ENCODE results near the gene ATP5ME. TPM values are rescaled to one million over a fixed set of nuclear protein-coding genes. Genes with fewer than 3 reads are reported as not detected.

ATP5ME gene
- total RNA-seq, 1 experiment from 2014 or later = 425 TPM

DNA sequence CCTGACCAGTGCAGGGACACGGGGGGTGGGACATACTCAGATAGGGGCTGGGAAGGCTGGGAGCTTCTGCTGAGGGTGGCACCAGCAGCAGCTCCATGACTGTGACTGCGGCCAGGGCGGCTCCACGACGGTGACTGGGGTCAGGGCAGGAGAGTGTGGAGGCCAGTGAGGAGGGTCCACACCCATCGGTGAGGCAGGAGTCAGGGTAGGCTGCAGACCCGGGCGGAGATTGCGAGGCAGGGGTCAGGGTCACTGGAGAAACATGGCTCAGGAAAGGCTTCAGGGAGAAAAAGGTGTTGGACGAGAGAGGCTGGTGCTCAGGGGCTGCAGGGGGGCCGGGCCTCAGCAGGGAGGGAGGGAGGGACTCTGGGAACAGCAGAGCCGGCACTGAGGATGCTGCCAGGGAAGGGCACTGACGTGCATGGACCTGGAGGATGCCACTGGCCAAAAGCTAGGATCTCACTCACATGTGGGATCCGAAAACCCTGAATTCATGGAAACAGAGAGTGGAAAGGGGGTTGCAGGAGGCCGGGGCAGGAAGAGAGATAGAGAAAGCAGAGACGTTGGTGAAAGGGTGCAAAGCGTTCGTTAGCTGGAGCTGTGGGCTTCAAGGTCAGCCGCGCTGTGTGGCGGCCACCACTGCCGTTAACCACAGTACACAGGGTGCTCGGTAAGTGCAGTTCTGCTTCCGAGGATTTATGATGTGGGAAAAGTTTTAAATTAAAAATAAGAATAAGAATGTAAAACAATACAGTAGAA is 22.0 kb downstream of the ATP5ME start:
- no peak overlapping the region for H2BK20ac ChIP-seq (ENCODE audit: low read depth, low read length, poor library complexity, severe bottlenecking)
- no peak for DNase-seq
- no peak overlapping the region for H2AFZ ChIP-seq (ENCODE audit: low read length)
- no peak overlapping the region for H4K5ac ChIP-seq (ENCODE audit: insufficient read length, low read depth, low read length)
- H2BK12ac ChIP-seq (ENCODE audit: insufficient read length, low read depth, low read length) = no peak overlapping the region
- H3K79me1 ChIP-seq (ENCODE audit: insufficient read depth, low read depth, low read length, poor library complexity, severe bottlenecking) = no peaks in the 10 kb centered on the region
- no peak overlapping the region for H4K8ac ChIP-seq (replicated peaks; ENCODE audit: insufficient read length, low read depth, low read length)
- Mint-ChIP-seq H3K4me1 (peaks cover 5 to 25% of the 10 kb centered on the region in 2 experiments; a peak in 3 of 4 replicates), H3K27ac (no peak overlapping the region), H3K27me3 (ENCODE audit: low read depth) (no peaks in the 10 kb centered on the region; the same call in none of the 2 replicates), H3K9me3 (no peaks in the 10 kb centered on the region; a peak in 1 of 5 replicates), H3K4me3 (no peak overlapping the region), H3K36me3 (ENCODE audit: insufficient read depth in 1 of 3, low read depth in 3 of 3) (no peaks in the 10 kb centered on the region; a peak in 1 of 7 replicates)
- H3K4ac ChIP-seq (ENCODE audit: low read depth, low read length) = no peak overlapping the region
- TF ChIP-seq, protein P1, sequence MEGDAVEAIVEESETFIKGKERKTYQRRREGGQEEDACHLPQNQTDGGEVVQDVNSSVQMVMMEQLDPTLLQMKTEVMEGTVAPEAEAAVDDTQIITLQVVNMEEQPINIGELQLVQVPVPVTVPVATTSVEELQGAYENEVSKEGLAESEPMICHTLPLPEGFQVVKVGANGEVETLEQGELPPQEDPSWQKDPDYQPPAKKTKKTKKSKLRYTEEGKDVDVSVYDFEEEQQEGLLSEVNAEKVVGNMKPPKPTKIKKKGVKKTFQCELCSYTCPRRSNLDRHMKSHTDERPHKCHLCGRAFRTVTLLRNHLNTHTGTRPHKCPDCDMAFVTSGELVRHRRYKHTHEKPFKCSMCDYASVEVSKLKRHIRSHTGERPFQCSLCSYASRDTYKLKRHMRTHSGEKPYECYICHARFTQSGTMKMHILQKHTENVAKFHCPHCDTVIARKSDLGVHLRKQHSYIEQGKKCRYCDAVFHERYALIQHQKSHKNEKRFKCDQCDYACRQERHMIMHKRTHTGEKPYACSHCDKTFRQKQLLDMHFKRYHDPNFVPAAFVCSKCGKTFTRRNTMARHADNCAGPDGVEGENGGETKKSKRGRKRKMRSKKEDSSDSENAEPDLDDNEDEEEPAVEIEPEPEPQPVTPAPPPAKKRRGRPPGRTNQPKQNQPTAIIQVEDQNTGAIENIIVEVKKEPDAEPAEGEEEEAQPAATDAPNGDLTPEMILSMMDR (conservative IDR thresholded peaks at IDR 0.05) = no peak
- H3K23ac ChIP-seq (ENCODE audit: insufficient read length, low read depth, low read length) = no peak overlapping the region
- WGBS (ENCODE audit: extremely low coverage, insufficient read length, low lambda C conversion rate) = no CpG with 5 or more reads among the region's 24 CpGs
- H3K9ac ChIP-seq (ENCODE audit: extremely low read depth, insufficient read length, low read length) = no peak overlapping the region
- H2BK5ac ChIP-seq (ENCODE audit: insufficient read length, low read length) = no peak overlapping the region
- no peak overlapping the region for H2BK15ac ChIP-seq (ENCODE audit: low read depth, low read length)
- no peaks in the 10 kb centered on the region for H4K20me1 ChIP-seq (ENCODE audit: control insufficient read depth, insufficient read depth, insufficient read length)
- no peak overlapping the region for H3T11ph ChIP-seq (ENCODE audit: low read length)
- H3K27ac ChIP-seq (ENCODE audit: insufficient read length, low read depth, low read length) = no peak overlapping the region
- H3K4me1 ChIP-seq (ENCODE audit: insufficient read depth, low read length) = no peaks in the 10 kb centered on the region
- H3K14ac ChIP-seq (ENCODE audit: insufficient read depth, low read length) = no peak overlapping the region
- no peak overlapping the region for H4K91ac ChIP-seq (ENCODE audit: insufficient read length, low read depth, low read length)
- H3K4me2 ChIP-seq (ENCODE audit: insufficient read depth, insufficient read length, low read length) = no peak overlapping the region
- no peaks in the 10 kb centered on the region for H3K23me2 ChIP-seq (ENCODE audit: insufficient read length, low read depth, low read length, poor library complexity, severe bottlenecking)
- no peak overlapping the region for H2AK5ac ChIP-seq (ENCODE audit: insufficient read length, low read length)
- no peak overlapping the region for H3K56ac ChIP-seq (ENCODE audit: insufficient read length, low read depth, low read length)
- no peaks in the 10 kb centered on the region for H3K79me2 ChIP-seq (ENCODE audit: insufficient read depth, low read length)
- no peak overlapping the region for H3K18ac ChIP-seq (ENCODE audit: insufficient read length, low read depth, low read length)
- no peaks in the 10 kb centered on the region for H3K9me3 ChIP-seq (ENCODE audit: control insufficient read depth, low read depth, low read length)
- no peaks in the 10 kb centered on the region for H3K27me3 ChIP-seq (ENCODE audit: insufficient read depth, low read length)
- no peak overlapping the region for H2BK120ac ChIP-seq (ENCODE audit: low read depth, low read length, poor library complexity, severe bottlenecking)

Measured in H9 (cell line).